ENCODE results near the gene ABO.

DNA sequence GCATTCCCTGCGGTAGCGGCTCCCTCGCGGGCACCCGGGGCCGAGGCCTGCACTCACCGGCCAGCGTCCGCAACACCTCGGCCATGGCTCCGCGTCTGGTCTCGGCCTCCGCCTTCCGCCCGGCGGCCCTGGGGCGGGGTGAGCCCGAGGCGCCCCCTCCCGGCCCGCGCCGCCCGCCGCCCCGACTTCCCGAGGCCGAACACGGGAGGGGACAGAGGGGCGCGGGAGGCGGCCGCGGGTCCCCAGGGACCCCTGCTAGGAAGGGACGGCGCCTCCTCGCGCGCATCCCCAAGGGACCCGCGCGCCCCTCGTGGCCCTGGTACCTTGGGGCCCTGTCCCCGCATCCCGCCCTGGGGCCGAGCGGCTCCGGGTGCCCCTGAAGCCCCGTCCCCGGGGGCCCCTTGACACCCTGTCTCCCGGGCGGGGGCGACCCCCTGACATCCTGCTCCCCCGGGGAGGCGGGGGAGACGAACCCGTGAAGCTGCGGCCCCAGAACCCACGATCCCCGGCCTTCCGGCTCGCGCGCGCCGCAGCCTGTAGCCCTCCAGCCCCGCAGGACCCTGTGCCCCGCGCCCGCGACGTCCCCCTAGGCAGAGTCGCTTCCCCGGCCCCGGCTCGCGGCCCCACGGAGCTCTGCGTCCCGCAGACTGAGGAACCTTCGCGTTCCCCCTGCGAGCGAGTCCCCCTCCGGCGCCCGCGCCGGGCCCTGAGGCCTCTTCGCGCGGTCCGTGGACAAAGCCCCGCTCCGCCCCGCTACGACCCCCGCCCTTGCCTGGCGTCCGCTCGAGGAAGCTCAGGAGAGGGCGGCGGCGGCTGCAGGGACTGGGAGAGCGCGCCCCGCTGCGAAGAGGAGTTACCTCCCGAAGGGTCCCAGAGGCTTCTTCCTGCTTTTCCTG is at the start of gene ABO:
- no peak for TF ChIP-seq POLR2AphosphoS5 (IDR thresholded peaks at IDR 0.05; ENCODE audit: low read depth, low read length)
- no peak for TF ChIP-seq POLR2A (IDR thresholded peaks at IDR 0.05; ENCODE audit: low read depth, low read length)
